ENCODE results near the gene ALDH16A1. TPM values are rescaled to one million over a fixed set of nuclear protein-coding genes. Genes with fewer than 3 reads are reported as not detected.

The ALDH16A1 gene
- total RNA-seq, 2 donors from 2014 or later: 16.8 to 17.5 TPM

- peak; percentile 61 for DNase-seq
- peak in 1 of 2 donors; percentile 31 for ATAC-seq
- intact Hi-C loops (cut with DNase I): no loop called here
Measured at GRCh38 chr19:49475995-49476880, 23.2 kb downstream of the ALDH16A1 start.

- DNase-seq: no peak
- intact Hi-C loops (cut with DNase I): no loop called here
- no peak for ATAC-seq
Measured at GRCh38 chr19:49479975-49480628, 27.1 kb downstream of the ALDH16A1 start.

- intact Hi-C loops (cut with DNase I): no loop called here
- no peak for DNase-seq
- ATAC-seq: no peak
Measured at GRCh38 chr19:49481020-49481683, 28.1 kb downstream of the ALDH16A1 start.

GRCh38 chr19:49486232-49486631 is 33.2 kb downstream of the ALDH16A1 start:
- DNase-seq (no peak), ATAC-seq (no peak)
- intact Hi-C loops (cut with DNase I): no loop called here

- ATAC-seq: no peak
- intact Hi-C loops (cut with DNase I): no loop called here
- DNase-seq: no peak
Measured at GRCh38 chr19:49486710-49487276, 33.8 kb downstream of the ALDH16A1 start.

- DNase-seq (peak; percentile 100), ATAC-seq (peak; percentile 96 to 99)
- intact Hi-C loops (cut with DNase I): no loop called here
Measured at GRCh38 chr19:49487277-49488045, 34.4 kb downstream of the ALDH16A1 start, which contains the start of gene RPL13A. Gene RPL13A (plus strand): TSS chr19:49487608. CDS start chr19:49487630, 22 bp downstream.

- intact Hi-C loops (cut with DNase I): no loop called here
- ATAC-seq: no peak
Measured at GRCh38 chr19:49488046-49488862, 35.2 kb downstream of the ALDH16A1 start.

GRCh38 chr19:49488863-49489537 is 36.0 kb downstream of the ALDH16A1 start:
- ATAC-seq (no peak), DNase-seq (no peak)
- intact Hi-C loops (cut with DNase I): no loop called here

More at GRCh38 chr19:49488046-49488862, 35.2 kb downstream of the ALDH16A1 start:
- no peak for DNase-seq

GRCh38 chr19:49489601-49490167 is 36.7 kb downstream of the ALDH16A1 start:
- DNase-seq (no peak), ATAC-seq (no peak)
- intact Hi-C loops (cut with DNase I): no loop called here

- DNase-seq (no peak), ATAC-seq (no peak)
- intact Hi-C loops (cut with DNase I): no loop called here
Measured at GRCh38 chr19:49490287-49491029, 37.4 kb downstream of the ALDH16A1 start.

GRCh38 chr19:49491030-49491803 is 38.2 kb downstream of the ALDH16A1 start:
- intact Hi-C loops (cut with DNase I): no loop called here
- no peak for ATAC-seq
- DNase-seq: peak; percentile 24

- intact Hi-C loops (cut with DNase I): no loop called here
- ATAC-seq (no peak), DNase-seq (no peak)
Measured at GRCh38 chr19:49491804-49492572, 39.0 kb downstream of the ALDH16A1 start.

- DNase-seq (no peak), ATAC-seq (no peak)
- intact Hi-C loops (cut with DNase I): no loop called here
Measured at GRCh38 chr19:49492573-49493405, 39.8 kb downstream of the ALDH16A1 start.

- no peak for ATAC-seq
- intact Hi-C loops (cut with DNase I): loop anchor here in 1 of 2 donors (5.0 kb wide), 1 partner anchor 61 kb away; no protein-coding TSS in a partner anchor
Measured at GRCh38 chr19:49496574-49497008, 43.6 kb downstream of the ALDH16A1 start.

More at GRCh38 chr19:49496574-49497008, 43.6 kb downstream of the ALDH16A1 start:
- DNase-seq: no peak

Data from left cardiac atrium (tissue), 4 donors.